Keratinocyte (primary cell): Measurements from ENCODE around the gene TTC28. TPM values are rescaled to one million over a fixed set of nuclear protein-coding genes. Genes with fewer than 3 reads are reported as not detected.

Experiments
- DNase-seq: peaks from one replicate; pipeline ENCODE4 v3.0.0-alpha.2; 2011; ENCODE audit warnings: low read depth, missing footprints, low spot score
- FAIRE-seq: peaks from 2 replicates; lab custom pipeline; 2011; peaks lifted over from hg19 to GRCh38; lab: Jason Lieb, UNC
- H2AFZ ChIP-seq: 2 replicates; pipeline ENCODE4 v1.6.0; 2012; ENCODE audit warnings: low read length, control low read depth, inconsistent platforms; ENCODE audit not compliant: control insufficient read depth
- H3K27ac ChIP-seq: 2 replicates; pipeline ENCODE4 v1.5.1; 2011; ENCODE audit warnings: low read length; ENCODE audit not compliant: control insufficient read depth, insufficient read depth
- H3K27me3 ChIP-seq: 3 replicates; pipeline ENCODE4 v1.6.0; 2011; ENCODE audit warnings: low read length; ENCODE audit not compliant: control insufficient read depth, insufficient read depth; ENCODE audit errors: extremely low read depth
- H3K36me3 ChIP-seq, 2 experiments: 2 replicates in 1 of 2; 3 replicates in 1 of 2; pipeline ENCODE4 v1.5.1; 2011; ENCODE audit warnings: low read length in 2 of 2, mild to moderate bottlenecking in 1 of 2; ENCODE audit not compliant: control insufficient read depth in 2 of 2, insufficient read depth in 2 of 2; ENCODE audit errors: extremely low read depth in 1 of 2
- H3K4me1 ChIP-seq: 3 replicates; pipeline ENCODE4 v1.5.1; 2011; ENCODE audit warnings: low read length; ENCODE audit not compliant: control insufficient read depth, insufficient read depth; ENCODE audit errors: extremely low read depth
- H3K4me2 ChIP-seq: 3 replicates; pipeline ENCODE4 v1.6.0; 2011; ENCODE audit warnings: low read depth, low read length; ENCODE audit not compliant: control insufficient read depth, insufficient read depth; ENCODE audit errors: extremely low read depth
- H3K4me3 ChIP-seq, 3 experiments: fragments of 200-600 bp in 1 of 3; sonication (generic) in 1 of 3; 2 replicates in 2 of 3; 3 replicates in 1 of 3; pipeline ENCODE4 v1.5.1; 2011 to 2016; ENCODE audit warnings: low read length in 3 of 3, mild to moderate bottlenecking in 3 of 3, control low read depth in 2 of 3, inconsistent platforms in 1 of 3, low read depth in 1 of 3, mixed read lengths in 1 of 3, mixed run types in 1 of 3, moderate library complexity in 1 of 3; ENCODE audit not compliant: control insufficient read depth in 2 of 3, insufficient read depth in 2 of 3; ENCODE audit errors: extremely low read depth in 1 of 3
- H3K79me2 ChIP-seq: 2 replicates; pipeline ENCODE4 v1.6.0; 2012; ENCODE audit warnings: low read length; ENCODE audit not compliant: control insufficient read depth, insufficient read depth
- H3K9ac ChIP-seq: 3 replicates; pipeline ENCODE4 v1.6.0; 2011; ENCODE audit warnings: low read length; ENCODE audit not compliant: control insufficient read depth, insufficient read depth; ENCODE audit errors: extremely low read depth
- H3K9me1 ChIP-seq: 3 replicates; pipeline ENCODE4 v1.6.0; 2011; ENCODE audit warnings: low read length; ENCODE audit not compliant: control insufficient read depth, insufficient read depth; ENCODE audit errors: extremely low read depth
- H3K9me3 ChIP-seq: 2 replicates; pipeline ENCODE4 v1.5.1; 2012; ENCODE audit warnings: low read depth, low read length; ENCODE audit not compliant: control insufficient read depth
- H4K20me1 ChIP-seq: 3 replicates; pipeline ENCODE4 v1.6.0; 2011; ENCODE audit warnings: low read length; ENCODE audit not compliant: control insufficient read depth, insufficient read depth; ENCODE audit errors: extremely low read depth
- EZH2 ChIP-seq: IDR thresholded peaks from one replicate; pipeline ENCODE4 v1.6.1; 2012; ENCODE audit warnings: inconsistent platforms, mild to moderate bottlenecking, low read length, moderate library complexity
- dilution Hi-C: fragments of 300-500 bp; cut with MboI; formaldehyde crosslinking; loops from one replicate; pipeline ENCODE4 v1.7.0; 2020; ENCODE audit warnings: low sequenced_read_pairs; ENCODE audit not compliant: extremely low pct_ligation_motif_present
- polyA plus RNA-seq, 5 experiments: library from polyadenylated mRNA; depleted of rRNA in 3 of 5; stranded (reverse) in 3 of 5; stranded (forward) in 1 of 5; unstranded in 1 of 5; fragments of >200 nt; gene quantifications; 1 replicate in 1 of 5; 2 replicates in 3 of 5; 3 replicates in 1 of 5; pipeline versions ENCODE4 v1.2.1 to v1.2.3, GENCODE V29; 2011 to 2012; ENCODE audit warnings: missing spikeins in 2 of 5, low read depth in 1 of 5, low replicate concordance in 1 of 5
- TF ChIP-seq, protein P1 (sequence below), 3 experiments: IDR thresholded peaks in 1 of 3; conservative IDR thresholded peaks in 1 of 3; optimal IDR thresholded peaks in 1 of 3; 2 replicates in 2 of 3; 3 replicates in 1 of 3; pipeline versions ENCODE3 to v1.5.1; 2011; ENCODE audit warnings: low read length in 3 of 3, mild to moderate bottlenecking in 3 of 3, moderate library complexity in 2 of 3, control low read depth in 1 of 3, inconsistent platforms in 1 of 3; ENCODE audit not compliant: insufficient read depth in 2 of 3; ENCODE audit errors: extremely low read depth in 1 of 3

TTC28 gene
- polyA plus RNA-seq, 1 donor (not counting 4 experiments of a cell fraction or from before 2014, with no cell fraction given), result 0.66 TPM

DNA sequence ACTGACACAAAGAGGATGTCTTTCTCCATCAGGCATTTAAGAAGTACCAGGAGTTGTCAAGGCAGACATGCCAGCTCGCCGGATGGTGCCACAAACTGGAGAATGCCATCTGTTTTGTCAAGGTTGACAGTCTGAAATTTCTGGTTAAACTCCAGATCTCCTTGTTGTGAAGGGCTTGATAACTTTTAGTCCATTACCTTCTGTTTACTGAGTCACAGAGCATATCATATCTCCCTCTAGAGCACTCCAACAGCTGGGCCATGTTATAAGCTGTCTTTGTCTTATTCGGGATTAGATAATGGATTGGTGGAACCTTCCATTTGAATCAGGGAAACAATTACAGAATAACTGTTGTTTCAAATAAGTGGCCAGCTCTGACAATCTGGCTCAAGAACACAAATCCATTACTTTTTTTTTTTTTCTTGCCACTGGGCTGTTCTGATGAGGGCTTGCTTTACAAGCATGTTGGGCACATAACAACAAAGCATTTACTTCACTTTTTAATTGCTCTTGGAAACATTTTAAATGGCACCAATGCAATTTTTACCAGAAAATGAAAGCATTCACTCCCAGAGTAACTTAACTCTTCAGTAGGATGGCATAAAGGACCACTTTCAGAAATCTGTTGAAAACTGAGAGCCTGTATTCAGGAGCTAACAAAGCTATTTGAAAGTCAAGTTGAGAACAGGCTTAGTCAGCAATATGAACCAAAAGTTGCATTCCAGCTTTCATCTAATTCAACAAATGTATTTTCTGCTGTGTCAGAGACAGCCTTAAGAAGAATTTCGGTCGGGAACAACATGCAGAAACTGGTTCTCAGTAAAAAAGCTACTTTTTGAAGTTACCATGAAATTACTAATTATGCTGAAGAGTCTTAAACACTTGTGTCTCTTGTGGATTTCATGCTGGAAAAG lies 533.0 kb downstream of the TTC28 start:
- peak; percentile 13 for FAIRE-seq
- Histone ChIP-seq H3K4me2 (no peak overlapping the region), H3K9ac (no peak overlapping the region), H3K36me3 (no peaks in the 10 kb centered on the region), H3K27me3 (no peaks in the 10 kb centered on the region), H3K79me2 (no peaks in the 10 kb centered on the region), H2AFZ (no peak overlapping the region), H3K27ac (no peak overlapping the region), H3K4me3 (no peak overlapping the region), H4K20me1 (no peaks in the 10 kb centered on the region), H3K9me1 (no peaks in the 10 kb centered on the region), H3K4me1 (peaks cover 13% of the 10 kb centered on the region), H3K9me3 (no peaks in the 10 kb centered on the region)
- no peak for DNase-seq
- dilution Hi-C loops, result no loop called here
- no peak for TF ChIP-seq EZH2

DNA sequence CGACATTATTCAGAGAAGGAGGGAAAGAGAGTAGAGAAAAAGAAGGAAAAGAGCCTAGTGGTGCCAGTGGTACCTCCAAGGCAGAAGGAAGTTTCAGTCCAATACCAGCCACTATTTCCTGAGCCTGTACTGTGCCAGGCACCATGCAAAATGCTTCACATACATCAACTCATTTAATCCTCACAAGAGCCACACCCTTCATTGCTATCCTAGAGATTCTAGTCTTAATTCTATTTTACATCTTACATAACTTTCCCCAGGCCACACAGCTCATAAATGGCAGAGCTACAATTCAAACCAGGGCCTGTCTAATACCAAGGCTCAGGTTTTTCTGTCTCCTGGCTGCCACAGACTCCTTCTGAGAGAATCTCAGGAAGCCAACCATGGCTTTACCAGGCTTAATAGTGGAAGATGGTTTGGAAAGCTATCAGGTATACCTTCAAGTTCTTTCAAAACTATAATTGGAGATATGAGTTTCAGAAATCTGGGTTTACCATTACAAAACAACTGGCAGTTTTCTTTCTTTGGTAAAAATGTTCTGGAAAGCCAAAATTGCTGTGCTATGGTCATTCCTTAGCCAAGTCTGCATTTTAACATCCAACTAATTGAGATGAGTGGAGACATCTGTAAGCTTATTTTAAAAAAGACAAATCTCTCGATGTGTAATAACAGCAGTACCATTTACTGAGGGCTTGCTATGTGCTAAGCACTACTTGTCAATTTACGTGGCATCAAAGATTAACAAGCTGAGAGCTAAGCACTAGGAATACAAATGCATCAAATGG lies 535.5 kb downstream of the TTC28 start:
- Histone ChIP-seq H3K4me3 (no peak overlapping the region), H3K27ac (no peak overlapping the region), H3K9me1 (no peaks in the 10 kb centered on the region), H3K79me2 (no peaks in the 10 kb centered on the region), H3K4me1 (peaks cover 25% of the 10 kb centered on the region), H3K9ac (no peak overlapping the region), H3K4me2 (no peak overlapping the region), H3K36me3 (no peaks in the 10 kb centered on the region), H4K20me1 (no peaks in the 10 kb centered on the region), H3K27me3 (no peaks in the 10 kb centered on the region), H3K9me3 (no peaks in the 10 kb centered on the region), H2AFZ (no peak overlapping the region)
- DNase-seq (no peak), FAIRE-seq (no peak)
- dilution Hi-C loops, result no loop called here
- TF ChIP-seq EZH2, result no peak
- TF ChIP-seq, protein P1, sequence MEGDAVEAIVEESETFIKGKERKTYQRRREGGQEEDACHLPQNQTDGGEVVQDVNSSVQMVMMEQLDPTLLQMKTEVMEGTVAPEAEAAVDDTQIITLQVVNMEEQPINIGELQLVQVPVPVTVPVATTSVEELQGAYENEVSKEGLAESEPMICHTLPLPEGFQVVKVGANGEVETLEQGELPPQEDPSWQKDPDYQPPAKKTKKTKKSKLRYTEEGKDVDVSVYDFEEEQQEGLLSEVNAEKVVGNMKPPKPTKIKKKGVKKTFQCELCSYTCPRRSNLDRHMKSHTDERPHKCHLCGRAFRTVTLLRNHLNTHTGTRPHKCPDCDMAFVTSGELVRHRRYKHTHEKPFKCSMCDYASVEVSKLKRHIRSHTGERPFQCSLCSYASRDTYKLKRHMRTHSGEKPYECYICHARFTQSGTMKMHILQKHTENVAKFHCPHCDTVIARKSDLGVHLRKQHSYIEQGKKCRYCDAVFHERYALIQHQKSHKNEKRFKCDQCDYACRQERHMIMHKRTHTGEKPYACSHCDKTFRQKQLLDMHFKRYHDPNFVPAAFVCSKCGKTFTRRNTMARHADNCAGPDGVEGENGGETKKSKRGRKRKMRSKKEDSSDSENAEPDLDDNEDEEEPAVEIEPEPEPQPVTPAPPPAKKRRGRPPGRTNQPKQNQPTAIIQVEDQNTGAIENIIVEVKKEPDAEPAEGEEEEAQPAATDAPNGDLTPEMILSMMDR (optimal IDR thresholded peaks at IDR 0.05 in 1 of 3, IDR thresholded peaks at IDR 0.05 in 1 of 3, conservative IDR thresholded peaks at IDR 0.05 in 1 of 3; ENCODE audit: extremely low read depth in 1 of 3, insufficient read depth in 2 of 3, low read length in 3 of 3), result no peak
